Psoas muscle (tissue), 8 donors: Measurements from ENCODE around the gene CRYBG1. TPM values are rescaled to one million over a fixed set of nuclear protein-coding genes. Genes with fewer than 3 reads are reported as not detected.

Source experiments
- ATAC-seq, 4 donors: fragments of 200-7000 bp; cut with Tn5 transposase; one replicate each; pipeline ENCODE4 v1.9.1; 2020; ENCODE audit warnings: moderate library complexity in 3 of 4, mild to moderate bottlenecking in 2 of 4
- DNase-seq, 2 donors: peaks; one replicate each; pipeline ENCODE4 v3.0.0-alpha.2; 2020
- H3K27ac ChIP-seq: fragments of 200-600 bp; one replicate; pipeline ENCODE4 v1.8.0; 2022
- H3K27me3 ChIP-seq, 3 donors: fragments of 200-600 bp in 1 of 3; one replicate each; pipeline versions ENCODE4 v1.6.1 to v1.8.0; 2013 to 2022; ENCODE audit warnings: low read length in 2 of 3, mild to moderate bottlenecking in 2 of 3, moderate library complexity in 1 of 3; ENCODE audit not compliant: insufficient read depth in 3 of 3
- H3K36me3 ChIP-seq, 2 donors: fragments of 200-600 bp in 1 of 2; one replicate each; pipeline versions ENCODE4 v1.6.1 to v1.8.0; 2013 to 2022; ENCODE audit warnings: low read depth in 1 of 2, mild to moderate bottlenecking in 1 of 2, moderate library complexity in 1 of 2; ENCODE audit not compliant: insufficient read depth in 1 of 2
- H3K4me1 ChIP-seq: fragments of 200-600 bp; one replicate; pipeline ENCODE4 v1.8.0; 2022
- H3K4me3 ChIP-seq: fragments of 200-600 bp; one replicate; pipeline ENCODE4 v1.8.0; 2022; ENCODE audit warnings: mild to moderate bottlenecking
- H3K9me3 ChIP-seq: fragments of 200-600 bp; one replicate; pipeline ENCODE4 v1.8.0; 2022
- WGBS, 3 donors: extraction: QIAGEN DNeasy Blood & Tissue Kit; methylation state at CpG; one replicate each; pipeline versions ENCODE4 v1.1.6 to v1.1.7; 2013; 5-methylcytosine and 5-hydroxymethylcytosine counted together
- intact Hi-C, 2 donors: fragments of 100-400 bp; cut with DNase I; formaldehyde crosslinking; loops; one replicate each; pipeline versions ENCODE4 v1.11.0 to v1.14.2; 2022
- polyA plus RNA-seq, 3 donors: library from polyadenylated mRNA; stranded (reverse); fragments of 200-250 nt; gene quantifications; one replicate each; pipeline ENCODE4 v1.2.3, GENCODE V29; 2013
- total RNA-seq, 4 donors: library from RNA; stranded (reverse); fragmentation: NEBNext Ultra II Directional in 2 of 4; extraction: Animal tissue kit (Norgen Biotek cat#: 25700) in 2 of 4; gene quantifications; one replicate each; pipeline versions ENCODE4 v1.2.1 to v1.2.4, GENCODE V29; 2021 to 2023
- TF ChIP-seq, protein P1 (sequence below): fragments of 200-600 bp; IDR thresholded peaks from one replicate; pipeline ENCODE4 v1.8.0; 2022; ENCODE audit warnings: antibody characterized with exemption
- donor health status: healthy with polysubstance abuse.
- donor health status: DM: no; HTN: no; CAD: no; lungs with moderate emphysema.
- donor health status: Bipolar disorder and iron deficiency.
- donor health status: healthy.
- donor health status: DM: yes; HTN: yes; CAD: no.
- donor health status: DM: no; HTN: no; CAD: no.
- donor health status: DM: no; HTN: no; CAD: no.
- donor health status: DM: yes; HTN: yes; CAD: no.

The CRYBG1 gene
- total and polyA plus RNA-seq, 7 donors = 0.17 to 1.6 (median 0.82) TPM

- intact Hi-C loops = no loop called here
- Histone ChIP-seq H3K4me1 (no peaks in the 10 kb centered on the region), H3K36me3 (no peaks in the 10 kb centered on the region), H3K4me3 (no peak overlapping the region), H3K27me3 (no peaks in the 10 kb centered on the region), H3K9me3 (no peaks in the 10 kb centered on the region), H3K27ac (no peak overlapping the region)
- ATAC-seq = no peak
- 72 to 80% (median 77%) methylated on average over 2 of the region's 2 CpGs for WGBS, 3 donors
- no peak for DNase-seq
- TF ChIP-seq, protein P1, sequence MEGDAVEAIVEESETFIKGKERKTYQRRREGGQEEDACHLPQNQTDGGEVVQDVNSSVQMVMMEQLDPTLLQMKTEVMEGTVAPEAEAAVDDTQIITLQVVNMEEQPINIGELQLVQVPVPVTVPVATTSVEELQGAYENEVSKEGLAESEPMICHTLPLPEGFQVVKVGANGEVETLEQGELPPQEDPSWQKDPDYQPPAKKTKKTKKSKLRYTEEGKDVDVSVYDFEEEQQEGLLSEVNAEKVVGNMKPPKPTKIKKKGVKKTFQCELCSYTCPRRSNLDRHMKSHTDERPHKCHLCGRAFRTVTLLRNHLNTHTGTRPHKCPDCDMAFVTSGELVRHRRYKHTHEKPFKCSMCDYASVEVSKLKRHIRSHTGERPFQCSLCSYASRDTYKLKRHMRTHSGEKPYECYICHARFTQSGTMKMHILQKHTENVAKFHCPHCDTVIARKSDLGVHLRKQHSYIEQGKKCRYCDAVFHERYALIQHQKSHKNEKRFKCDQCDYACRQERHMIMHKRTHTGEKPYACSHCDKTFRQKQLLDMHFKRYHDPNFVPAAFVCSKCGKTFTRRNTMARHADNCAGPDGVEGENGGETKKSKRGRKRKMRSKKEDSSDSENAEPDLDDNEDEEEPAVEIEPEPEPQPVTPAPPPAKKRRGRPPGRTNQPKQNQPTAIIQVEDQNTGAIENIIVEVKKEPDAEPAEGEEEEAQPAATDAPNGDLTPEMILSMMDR = no peak
These were observed 166.6 kb downstream of the CRYBG1 start for GRCh38 chr6:106527117-106527516.

DNA sequence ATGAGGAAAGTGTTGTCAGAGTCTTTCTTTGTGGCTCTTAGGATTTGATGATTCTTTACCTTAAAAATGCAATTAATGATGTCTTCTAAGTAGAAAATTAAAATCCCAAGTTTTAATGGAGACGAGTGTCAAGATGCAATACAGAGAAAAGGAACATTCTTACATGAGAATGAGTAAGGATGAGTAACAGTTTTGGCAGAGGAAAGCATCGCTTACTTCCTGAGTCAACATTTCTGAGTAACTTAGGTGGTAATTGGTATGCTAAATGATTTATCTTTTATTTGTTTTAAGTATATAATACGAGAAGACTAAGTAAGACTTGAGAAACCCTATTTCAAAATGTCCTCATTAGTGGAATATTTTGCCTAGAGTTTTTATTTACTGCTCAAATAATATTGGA lies 167.5 kb downstream of the CRYBG1 start:
- H3K27ac ChIP-seq = no peak overlapping the region
- peaks cover 0 to 2% (median 0%) of the 10 kb centered on the region in 3 donors for H3K27me3 ChIP-seq
- WGBS, 3 donors = 63 to 70% (median 66%) methylated on average over 3 of the region's 3 CpGs
- TF ChIP-seq, protein P1 = no peak
- no peak for ATAC-seq
- H3K4me3 ChIP-seq = no peak overlapping the region
- no peaks in the 10 kb centered on the region for H3K36me3 ChIP-seq
- H3K4me1 ChIP-seq = no peaks in the 10 kb centered on the region
- DNase-seq = no peak
- intact Hi-C loops = no loop called here
- no peaks in the 10 kb centered on the region for H3K9me3 ChIP-seq

- H3K36me3 ChIP-seq = no peaks in the 10 kb centered on the region
- peaks cover 0 to 4% (median 2%) of the 10 kb centered on the region in 3 donors for H3K27me3 ChIP-seq
- ATAC-seq (no peak), DNase-seq (no peak)
- no peak overlapping the region for H3K4me3 ChIP-seq
- WGBS, 3 donors = 66 to 81% (median 79%) methylated on average over 2 of the region's 2 CpGs
- H3K4me1 ChIP-seq = no peaks in the 10 kb centered on the region
- TF ChIP-seq, protein P1 = no peak
- intact Hi-C loops = no loop called here
- no peak overlapping the region for H3K27ac ChIP-seq
- H3K9me3 ChIP-seq = no peaks in the 10 kb centered on the region
These were observed 168.0 kb downstream of the CRYBG1 start for GRCh38 chr6:106528521-106528920.

DNA sequence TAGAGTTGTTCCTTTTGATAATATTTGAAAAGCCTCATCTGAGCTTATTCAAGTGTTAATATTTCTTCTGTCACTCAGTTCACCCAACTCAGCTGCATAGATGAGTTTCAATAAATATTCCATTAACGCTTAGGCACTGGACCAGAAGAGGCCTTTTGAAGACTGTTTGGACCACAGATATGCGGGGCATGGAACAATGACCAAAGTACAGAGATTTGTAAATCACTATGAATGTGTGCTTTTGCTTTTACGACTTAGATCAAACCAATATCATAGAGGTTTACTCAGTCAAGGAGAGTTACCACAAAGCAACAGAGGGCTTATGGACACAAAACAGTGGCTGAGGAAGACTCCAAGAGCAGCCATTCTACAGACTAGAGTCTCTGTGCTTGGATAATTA lies 168.9 kb downstream of the CRYBG1 start:
- ATAC-seq (no peak), DNase-seq (no peak)
- TF ChIP-seq, protein P1 = no peak
- WGBS, 3 donors = 86 to 91% (median 90%) methylated on average over 3 of the region's 3 CpGs
- intact Hi-C loops = no loop called here
- peaks cover 0 to 4% (median 2%) of the 10 kb centered on the region in 3 donors for H3K27me3 ChIP-seq
- no peak overlapping the region for H3K27ac ChIP-seq
- no peaks in the 10 kb centered on the region for H3K9me3 ChIP-seq
- no peaks in the 10 kb centered on the region for H3K4me1 ChIP-seq
- H3K4me3 ChIP-seq = no peak overlapping the region
- H3K36me3 ChIP-seq = no peaks in the 10 kb centered on the region

DNA sequence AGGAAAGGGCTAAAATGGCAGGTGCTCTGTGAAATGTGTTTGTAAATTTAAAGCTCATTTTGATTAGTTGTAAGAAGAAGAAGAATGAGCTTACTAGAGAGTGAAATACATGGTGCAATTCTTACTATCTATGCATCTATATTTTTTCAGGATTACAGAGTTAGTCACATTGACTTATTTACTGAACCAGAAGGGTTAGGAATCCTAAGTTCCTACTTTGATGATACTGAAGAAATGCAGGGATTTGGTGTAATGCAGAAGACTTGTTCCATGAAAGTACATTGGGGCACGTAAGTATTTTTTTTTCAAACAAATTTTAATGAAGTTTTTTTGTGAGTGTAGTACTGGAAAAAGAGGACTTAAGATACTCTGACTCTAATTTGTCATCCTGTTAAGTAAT lies 169.5 kb downstream of the CRYBG1 start:
- H3K27ac ChIP-seq = no peak overlapping the region
- TF ChIP-seq, protein P1 = no peak
- H3K4me3 ChIP-seq = no peak overlapping the region
- peaks cover 0 to 4% (median 2%) of the 10 kb centered on the region in 3 donors for H3K27me3 ChIP-seq
- WGBS, 3 donors = 67 to 91% (median 83%) methylated on average over 1 of the region's 1 CpG
- H3K36me3 ChIP-seq = no peaks in the 10 kb centered on the region
- no peaks in the 10 kb centered on the region for H3K9me3 ChIP-seq
- no peaks in the 10 kb centered on the region for H3K4me1 ChIP-seq
- no peak for DNase-seq
- no peak for ATAC-seq
- intact Hi-C loops = no loop called here
